IMR-90 (cell line): ENCODE results near the gene CNTFR. TPM values are rescaled to one million over a fixed set of nuclear protein-coding genes. Genes with fewer than 3 reads are reported as not detected.

Experiments used
- ATAC-seq: fragments of 200-7000 bp; cut with Tn5 transposase; 2 replicates; pipeline ENCODE4 v1.9.1; 2020; ENCODE audit warnings: low read depth, mild to moderate bottlenecking, moderate library complexity
- BruUV-seq: library from RNA; stranded (reverse); fragments of 400-500 nt; replicated peaks from 2 replicates; lab custom pipeline; 2021; lab: Mats Ljungman, UMichigan
- CTCF ChIA-PET: fragments of 300-600 bp; formaldehyde crosslinking; extraction: SDS; loops from one replicate; lab custom pipeline; 2021; ENCODE audit warnings: antibody characterized with exemption; lab: Yijun Ruan, JAX
- POLR2A ChIA-PET: fragments of 300-600 bp; sonication (Branson Sonifier 250); formaldehyde crosslinking; loops from one replicate; lab custom pipeline; 2022; ENCODE audit warnings: antibody characterized with exemption; ENCODE audit not compliant: unreplicated experiment; lab: Charles Lee
- DNase-seq: peaks from one replicate; pipeline ENCODE4 v3.0.0; 2013
- H2AFZ ChIP-seq: replicated peaks from 2 replicates; pipeline ENCODE3; 2013; ENCODE audit warnings: low read length, mild to moderate bottlenecking; ENCODE audit not compliant: poor library complexity
- H2AK5ac ChIP-seq: 2 replicates; pipeline ENCODE4 v1.6.1; 2013; ENCODE audit warnings: low read depth, low read length, inconsistent platforms
- H2AK9ac ChIP-seq: replicated peaks from 2 replicates; pipeline ENCODE3; 2013; ENCODE audit warnings: mild to moderate bottlenecking, low read depth, low read length, moderate library complexity; ENCODE audit not compliant: poor library complexity
- H2BK120ac ChIP-seq: 2 replicates; pipeline ENCODE4 v1.6.1; 2013; ENCODE audit warnings: low read depth, low read length, inconsistent platforms
- H2BK15ac ChIP-seq: 3 replicates; pipeline ENCODE4 v1.6.1; 2013; ENCODE audit warnings: low read depth, low read length, inconsistent platforms
- H2BK20ac ChIP-seq: 2 replicates; pipeline ENCODE4 v1.6.1; 2013; ENCODE audit warnings: low read depth, mild to moderate bottlenecking, inconsistent platforms, low read length, moderate library complexity
- H2BK5ac ChIP-seq: 2 replicates; pipeline ENCODE4 v1.6.1; 2013; ENCODE audit warnings: mild to moderate bottlenecking, low read depth, low read length, inconsistent platforms; ENCODE audit not compliant: poor library complexity, severe bottlenecking
- H3K14ac ChIP-seq: replicated peaks from 2 replicates; pipeline ENCODE4 v1.6.1; 2013; ENCODE audit warnings: low read depth, low read length, inconsistent platforms
- H3K18ac ChIP-seq: 2 replicates; pipeline ENCODE4 v1.6.1; 2013; ENCODE audit warnings: low read depth, low read length, control low read depth
- H3K23ac ChIP-seq: 2 replicates; pipeline ENCODE4 v1.6.1; 2013; ENCODE audit warnings: low read depth, low read length, inconsistent platforms
- H3K27ac ChIP-seq: 2 replicates; pipeline ENCODE4 v1.5.1; 2013; ENCODE audit warnings: mild to moderate bottlenecking, control low read depth, low read length; ENCODE audit not compliant: insufficient read depth
- H3K27me3 ChIP-seq: 2 replicates; pipeline ENCODE4 v1.6.1; 2013; ENCODE audit warnings: low read length; ENCODE audit not compliant: control insufficient read depth, insufficient read depth
- H3K36me3 ChIP-seq: 2 replicates; pipeline ENCODE4 v1.6.1; 2013; ENCODE audit warnings: low read length, mixed read lengths; ENCODE audit not compliant: control insufficient read depth, insufficient read depth
- H3K4ac ChIP-seq: 2 replicates; pipeline ENCODE4 v1.6.1; 2013; ENCODE audit warnings: low read depth, low read length, inconsistent platforms
- H3K4me1 ChIP-seq: 2 replicates; pipeline ENCODE4 v1.6.1; 2013; ENCODE audit warnings: low read length, mixed read lengths; ENCODE audit not compliant: control insufficient read depth, insufficient read depth
- H3K4me2 ChIP-seq: 2 replicates; pipeline ENCODE4 v1.6.1; 2013; ENCODE audit warnings: low read depth, mild to moderate bottlenecking, control low read depth, low read length, moderate library complexity
- H3K4me3 ChIP-seq: 2 replicates; pipeline ENCODE4 v1.5.1; 2013; ENCODE audit warnings: low read depth, mild to moderate bottlenecking, control low read depth, low read length, moderate library complexity; ENCODE audit not compliant: insufficient read depth
- H3K56ac ChIP-seq: 2 replicates; pipeline ENCODE4 v1.6.1; 2013; ENCODE audit warnings: low read length, inconsistent platforms; ENCODE audit not compliant: insufficient read depth; ENCODE audit errors: extremely low read depth
- H3K79me1 ChIP-seq, 2 experiments: 2 replicates each; pipeline ENCODE4 v1.6.1; 2013; ENCODE audit warnings: low read length in 2 of 2, inconsistent platforms in 1 of 2, low read depth in 1 of 2
- H3K9ac ChIP-seq: 2 replicates; pipeline ENCODE4 v1.6.1; 2013; ENCODE audit warnings: low read depth, low read length, control low read depth
- H3K9me1 ChIP-seq: 2 replicates; pipeline ENCODE4 v1.6.1; 2013; ENCODE audit warnings: low read length, inconsistent platforms; ENCODE audit not compliant: insufficient read depth
- H3K9me3 ChIP-seq: 2 replicates; pipeline ENCODE4 v1.6.1; 2013; ENCODE audit warnings: low read length; ENCODE audit not compliant: control insufficient read depth, insufficient read depth
- H4K20me1 ChIP-seq: 2 replicates; pipeline ENCODE4 v1.6.1; 2013; ENCODE audit warnings: low read length, inconsistent platforms; ENCODE audit not compliant: insufficient read depth
- H4K5ac ChIP-seq: 2 replicates; pipeline ENCODE4 v1.6.1; 2013; ENCODE audit warnings: mild to moderate bottlenecking, low read depth, low read length, control low read depth
- H4K8ac ChIP-seq, 2 experiments: 2 replicates each; pipeline ENCODE4 v1.6.1; 2013; ENCODE audit warnings: low read depth in 2 of 2, low read length in 2 of 2, control low read depth in 1 of 2, inconsistent platforms in 1 of 2
- H4K91ac ChIP-seq: 2 replicates; pipeline ENCODE4 v1.6.1; 2013; ENCODE audit warnings: low read depth, low read length, inconsistent platforms; ENCODE audit not compliant: insufficient read depth
- CTCF ChIP-seq: conservative IDR thresholded peaks from 2 replicates; pipeline ENCODE4 v1.5.1; 2012; ENCODE audit warnings: mild to moderate bottlenecking, low read depth, low read length, improper control_type of control experiment
- FOS ChIP-seq: fragments of 150-350 bp; IDR thresholded peaks from 2 replicates; pipeline ENCODE4 v1.6.1; 2016; ENCODE audit warnings: low read depth, low read length
- MAFK ChIP-seq: IDR thresholded peaks from 2 replicates; pipeline ENCODE4 v1.6.1; 2012; ENCODE audit warnings: low read depth, low read length, improper control_type of control experiment
- MAZ ChIP-seq: IDR thresholded peaks from 2 replicates; pipeline ENCODE4 v1.6.1; 2012; ENCODE audit warnings: low read depth, mild to moderate bottlenecking, low read length, improper control_type of control experiment, moderate library complexity, borderline replicate concordance
- POLR2A ChIP-seq: IDR thresholded peaks from 2 replicates; pipeline ENCODE4 v1.6.1; 2012; ENCODE audit warnings: mild to moderate bottlenecking, low read depth, low read length
- RAD21 ChIP-seq: IDR thresholded peaks from 2 replicates; pipeline ENCODE4 v1.6.1; 2012; ENCODE audit warnings: low read length, improper control_type of control experiment
- RFX5 ChIP-seq: IDR thresholded peaks from 2 replicates; pipeline ENCODE4 v1.8.0; 2012; ENCODE audit warnings: low read depth, mild to moderate bottlenecking, low read length, moderate library complexity
- SMC3 ChIP-seq: fragments of 150-350 bp; IDR thresholded peaks from 2 replicates; pipeline ENCODE4 v1.6.1; 2016; ENCODE audit warnings: low read depth, mild to moderate bottlenecking, antibody characterized with exemption, low read length, moderate library complexity
- USF2 ChIP-seq: fragments of 150-350 bp; IDR thresholded peaks from 2 replicates; pipeline ENCODE4 v1.6.1; 2017; ENCODE audit warnings: mild to moderate bottlenecking, antibody characterized with exemption, low read length, low read depth
- dilution Hi-C: fragments of 300-500 bp; cut with HindIII; formaldehyde crosslinking; loops from one replicate; pipeline ENCODE4 v1.14.3; 2018; ENCODE audit warnings: low sequenced_read_pairs; ENCODE audit not compliant: unreplicated experiment
- in situ Hi-C: fragments of 300-500 bp; cut with MboI; formaldehyde crosslinking; loops from 3 replicates; pipeline ENCODE4 v1.14.3; 2019; ENCODE audit warnings: low sequenced_read_pairs, inconsistent platforms, mixed read lengths
- intact Hi-C: fragments of 100-400 bp; cut with micrococcal nuclease; formaldehyde crosslinking; loops from 2 replicates; pipeline ENCODE4 v1.10.0; 2022
- polyA plus RNA-seq, 3 experiments: library from polyadenylated mRNA; depleted of rRNA; stranded (reverse); fragments of >200 nt; gene quantifications; 2 replicates each; pipeline ENCODE4 v1.2.3, GENCODE V29; 2012; ENCODE audit warnings: low replicate concordance in 1 of 3
- total RNA-seq: library from RNA; depleted of rRNA; stranded (reverse); fragments of >200 nt; gene quantifications from 2 replicates; pipeline ENCODE4 v1.2.3, GENCODE V29; 2012

Gene CNTFR
- total and polyA plus RNA-seq, 2 of the 4 experiments (the other 2 are of a cell fraction) = not detected

- intact Hi-C loops (no loop called here), dilution Hi-C loops (no loop called here), in situ Hi-C loops (no loop called here)
- no peak overlapping the region for H3K14ac ChIP-seq
- H4K8ac ChIP-seq = no peak overlapping the region
- no TSS peak for BruUV-seq
- H2AFZ ChIP-seq = no peak overlapping the region
- no peak overlapping the region for H2BK20ac ChIP-seq
- no peak overlapping the region for H2BK120ac ChIP-seq
- H3K4ac ChIP-seq = no peak overlapping the region
- no peak overlapping the region for H3K4me3 ChIP-seq
- ATAC-seq (no peak), DNase-seq (no peak)
- no peak overlapping the region for H3K4me2 ChIP-seq
- H3K9me3 ChIP-seq = no peaks in the 10 kb centered on the region
- H3K18ac ChIP-seq = no peak overlapping the region
- no peaks in the 10 kb centered on the region for H3K4me1 ChIP-seq
- no peak overlapping the region for H4K91ac ChIP-seq
- H4K20me1 ChIP-seq = no peaks in the 10 kb centered on the region
- no peak overlapping the region for H2AK9ac ChIP-seq
- H2BK5ac ChIP-seq = no peak overlapping the region
- H3K23ac ChIP-seq = no peak overlapping the region
- peaks cover 57% of the 10 kb centered on the region for H3K27me3 ChIP-seq
- POLR2A ChIA-PET = no interaction called here
- no peaks in the 10 kb centered on the region for H3K79me1 ChIP-seq
- H2BK15ac ChIP-seq = no peak overlapping the region
- TF ChIP-seq MAFK (no peak), USF2 (no peak), MAZ (no peak), RAD21 (no peak), RFX5 (no peak), CTCF (no peak), POLR2A (no peak), FOS (no peak), SMC3 (no peak)
- H3K9ac ChIP-seq = no peak overlapping the region
- H3K9me1 ChIP-seq = no peaks in the 10 kb centered on the region
- H3K36me3 ChIP-seq = no peaks in the 10 kb centered on the region
- CTCF ChIA-PET = interaction anchor here (0.6 kb wide), 1 partner anchor 17 kb away, joined by 3 read pairs; no protein-coding TSS in a partner anchor
- no peak overlapping the region for H4K5ac ChIP-seq
- H3K27ac ChIP-seq = no peak overlapping the region
- H3K56ac ChIP-seq = no peak overlapping the region
- no peak overlapping the region for H2AK5ac ChIP-seq
These were observed 81.6 kb downstream of the CNTFR start for GRCh38 chr9:34507966-34508365.
